ENCODE results near the gene OLFM1. TPM values are rescaled to one million over a fixed set of nuclear protein-coding genes. Genes with fewer than 3 reads are reported as not detected.

Gene OLFM1
- polyA plus RNA-seq, 1 donor (not counting 4 experiments of a cell fraction or from before 2014, with no cell fraction given): 0.25 TPM

GRCh38 chr9:135103001-135103446 is 15.6 kb downstream of the OLFM1 start:
- Histone ChIP-seq H3K4me2 (ENCODE audit: control insufficient read depth, extremely low read depth, insufficient read depth, low read depth, low read length) (no peak overlapping the region), H3K4me3 (ENCODE audit: control insufficient read depth in 2 of 3, extremely low read depth in 1 of 3, insufficient read depth in 2 of 3, low read depth in 1 of 3, low read length in 3 of 3) (no peak overlapping the region), H4K20me1 (ENCODE audit: control insufficient read depth, extremely low read depth, insufficient read depth, low read length) (no peaks in the 10 kb centered on the region), H3K79me2 (ENCODE audit: control insufficient read depth, insufficient read depth, low read length) (no peaks in the 10 kb centered on the region), H2AFZ (ENCODE audit: control insufficient read depth, low read length) (no peak overlapping the region), H3K9me3 (ENCODE audit: control insufficient read depth, low read depth, low read length) (no peaks in the 10 kb centered on the region), H3K27ac (ENCODE audit: control insufficient read depth, insufficient read depth, low read length) (no peak overlapping the region), H3K27me3 (ENCODE audit: control insufficient read depth, extremely low read depth, insufficient read depth, low read length) (peaks cover 15% of the 10 kb centered on the region), H3K36me3 (ENCODE audit: control insufficient read depth in 2 of 2, extremely low read depth in 1 of 2, insufficient read depth in 2 of 2, low read length in 2 of 2) (no peaks in the 10 kb centered on the region), H3K9me1 (ENCODE audit: control insufficient read depth, extremely low read depth, insufficient read depth, low read length) (no peaks in the 10 kb centered on the region), H3K9ac (ENCODE audit: control insufficient read depth, extremely low read depth, insufficient read depth, low read length) (no peak overlapping the region), H3K4me1 (ENCODE audit: control insufficient read depth, extremely low read depth, insufficient read depth, low read length) (no peaks in the 10 kb centered on the region)
- no peak for FAIRE-seq
- no peak for DNase-seq (ENCODE audit: low read depth, low spot score)
- TF ChIP-seq EZH2 (IDR thresholded peaks at IDR 0.05; ENCODE audit: low read length): no peak
- TF ChIP-seq, protein P1, sequence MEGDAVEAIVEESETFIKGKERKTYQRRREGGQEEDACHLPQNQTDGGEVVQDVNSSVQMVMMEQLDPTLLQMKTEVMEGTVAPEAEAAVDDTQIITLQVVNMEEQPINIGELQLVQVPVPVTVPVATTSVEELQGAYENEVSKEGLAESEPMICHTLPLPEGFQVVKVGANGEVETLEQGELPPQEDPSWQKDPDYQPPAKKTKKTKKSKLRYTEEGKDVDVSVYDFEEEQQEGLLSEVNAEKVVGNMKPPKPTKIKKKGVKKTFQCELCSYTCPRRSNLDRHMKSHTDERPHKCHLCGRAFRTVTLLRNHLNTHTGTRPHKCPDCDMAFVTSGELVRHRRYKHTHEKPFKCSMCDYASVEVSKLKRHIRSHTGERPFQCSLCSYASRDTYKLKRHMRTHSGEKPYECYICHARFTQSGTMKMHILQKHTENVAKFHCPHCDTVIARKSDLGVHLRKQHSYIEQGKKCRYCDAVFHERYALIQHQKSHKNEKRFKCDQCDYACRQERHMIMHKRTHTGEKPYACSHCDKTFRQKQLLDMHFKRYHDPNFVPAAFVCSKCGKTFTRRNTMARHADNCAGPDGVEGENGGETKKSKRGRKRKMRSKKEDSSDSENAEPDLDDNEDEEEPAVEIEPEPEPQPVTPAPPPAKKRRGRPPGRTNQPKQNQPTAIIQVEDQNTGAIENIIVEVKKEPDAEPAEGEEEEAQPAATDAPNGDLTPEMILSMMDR (optimal IDR thresholded peaks at IDR 0.05 in 1 of 3, IDR thresholded peaks at IDR 0.05 in 1 of 3, conservative IDR thresholded peaks at IDR 0.05 in 1 of 3; ENCODE audit: extremely low read depth in 1 of 3, insufficient read depth in 2 of 3, low read length in 3 of 3): no peak
- dilution Hi-C loops (cut with MboI; ENCODE audit: extremely low pct_ligation_motif_present, low sequenced_read_pairs): no loop called here

DNA sequence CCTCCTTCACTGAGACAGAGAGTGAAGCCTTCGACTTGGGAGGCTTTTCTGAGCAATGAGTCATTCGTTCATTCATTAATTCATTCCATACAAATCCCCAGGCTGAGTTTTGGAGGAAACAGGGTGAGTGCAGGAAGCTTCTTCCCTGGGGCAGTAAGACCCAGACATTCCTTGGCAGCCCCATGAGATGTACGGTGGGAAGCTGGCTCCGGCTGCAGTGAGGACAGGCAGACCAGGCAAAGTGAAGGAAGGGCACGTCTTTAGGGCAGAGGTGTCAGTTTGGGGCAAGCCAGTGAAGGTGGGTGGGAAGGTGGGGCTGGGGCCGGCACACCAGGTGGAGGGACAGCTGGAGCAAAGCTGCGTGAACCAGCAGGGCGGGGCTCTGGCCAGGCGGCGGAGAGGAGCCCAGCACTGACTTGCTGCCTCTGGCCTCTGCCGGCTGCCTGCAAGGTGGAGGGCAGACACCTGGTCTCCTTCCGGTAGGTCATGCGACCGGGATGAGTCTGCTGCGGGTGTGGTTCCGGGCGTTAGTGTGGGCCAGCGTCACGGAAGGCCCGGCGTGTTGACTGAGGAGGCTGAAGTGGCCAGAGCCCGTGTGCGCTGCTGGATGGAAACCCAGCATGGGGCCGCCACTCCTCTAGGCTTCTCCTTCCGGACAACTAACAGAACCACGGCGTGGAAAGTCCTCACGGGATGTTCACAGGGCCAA is 16.6 kb downstream of the OLFM1 start:
- no peaks in the 10 kb centered on the region for H3K36me3 ChIP-seq (ENCODE audit: control insufficient read depth in 2 of 2, extremely low read depth in 1 of 2, insufficient read depth in 2 of 2, low read length in 2 of 2)
- no peak for FAIRE-seq
- H3K79me2 ChIP-seq (ENCODE audit: control insufficient read depth, insufficient read depth, low read length): no peaks in the 10 kb centered on the region
- no peak for DNase-seq (ENCODE audit: low read depth, low spot score)
- H3K9me3 ChIP-seq (ENCODE audit: control insufficient read depth, low read depth, low read length): no peaks in the 10 kb centered on the region
- no peak overlapping the region for H3K9ac ChIP-seq (ENCODE audit: control insufficient read depth, extremely low read depth, insufficient read depth, low read length)
- dilution Hi-C loops (cut with MboI; ENCODE audit: extremely low pct_ligation_motif_present, low sequenced_read_pairs): no loop called here
- H3K9me1 ChIP-seq (ENCODE audit: control insufficient read depth, extremely low read depth, insufficient read depth, low read length): no peaks in the 10 kb centered on the region
- no peak overlapping the region for H3K4me2 ChIP-seq (ENCODE audit: control insufficient read depth, extremely low read depth, insufficient read depth, low read depth, low read length)
- no peak overlapping the region for H3K4me3 ChIP-seq (ENCODE audit: control insufficient read depth in 2 of 3, extremely low read depth in 1 of 3, insufficient read depth in 2 of 3, low read depth in 1 of 3, low read length in 3 of 3)
- peaks cover 15% of the 10 kb centered on the region for H3K27me3 ChIP-seq (ENCODE audit: control insufficient read depth, extremely low read depth, insufficient read depth, low read length)
- H3K4me1 ChIP-seq (ENCODE audit: control insufficient read depth, extremely low read depth, insufficient read depth, low read length): no peaks in the 10 kb centered on the region
- no peak overlapping the region for H2AFZ ChIP-seq (ENCODE audit: control insufficient read depth, low read length)
- TF ChIP-seq, protein P1 (optimal IDR thresholded peaks at IDR 0.05 in 1 of 3, IDR thresholded peaks at IDR 0.05 in 1 of 3, conservative IDR thresholded peaks at IDR 0.05 in 1 of 3; ENCODE audit: extremely low read depth in 1 of 3, insufficient read depth in 2 of 3, low read length in 3 of 3): no peak
- no peak for TF ChIP-seq EZH2 (IDR thresholded peaks at IDR 0.05; ENCODE audit: low read length)
- H4K20me1 ChIP-seq (ENCODE audit: control insufficient read depth, extremely low read depth, insufficient read depth, low read length): no peaks in the 10 kb centered on the region
- H3K27ac ChIP-seq (ENCODE audit: control insufficient read depth, insufficient read depth, low read length): no peak overlapping the region

Measured in keratinocyte (primary cell).